CD8-positive, alpha-beta memory T cell (primary cell): ENCODE measurements around the gene CYREN. TPM values are rescaled to one million over a fixed set of nuclear protein-coding genes. Genes with fewer than 3 reads are reported as not detected.

Experiments used
- CTCF ChIA-PET: fragments of 350-600 bp; sonication (Branson Sonifier 250); formaldehyde crosslinking; loops from one replicate; lab custom pipeline; 2021; ENCODE audit warnings: antibody characterized with exemption; lab: Charles Lee
- POLR2A ChIA-PET: fragments of 350-600 bp; sonication (Branson Sonifier 250); formaldehyde crosslinking; loops from one replicate; lab custom pipeline; 2021; ENCODE audit warnings: antibody characterized with exemption; lab: Charles Lee
- DNase-seq, 5 donors: peaks; one replicate each; pipeline versions ENCODE4 v3.0.0 to v3.0.0-alpha.2; 2020 to 2022; ENCODE audit warnings: mixed read lengths in 1 of 5
- H3K27ac ChIP-seq: one replicate; pipeline ENCODE4 v1.7.0; 2013; ENCODE audit warnings: low read depth, mild to moderate bottlenecking, low read length, moderate library complexity
- H3K27me3 ChIP-seq: 2 replicates; pipeline ENCODE4 v1.7.0; 2013; ENCODE audit warnings: low read length, mild to moderate bottlenecking; ENCODE audit not compliant: insufficient read depth, poor library complexity, severe bottlenecking
- H3K36me3 ChIP-seq: 2 replicates; pipeline ENCODE4 v1.7.0; 2013; ENCODE audit warnings: mild to moderate bottlenecking, low read length, moderate library complexity; ENCODE audit not compliant: insufficient read depth
- H3K4me1 ChIP-seq: 2 replicates; pipeline ENCODE4 v1.7.0; 2013; ENCODE audit warnings: mild to moderate bottlenecking, low read length, moderate library complexity; ENCODE audit not compliant: insufficient read depth
- H3K4me3 ChIP-seq: 2 replicates; pipeline ENCODE4 v1.7.0; 2013; ENCODE audit warnings: mild to moderate bottlenecking, low read length
- H3K9me3 ChIP-seq: 2 replicates; pipeline ENCODE4 v1.7.0; 2013; ENCODE audit warnings: mild to moderate bottlenecking, low read length
- H3K27ac Mint-ChIP-seq, 8 donors: one replicate each; pipeline ENCODE4 v1.8.0; 2020 to 2021; ENCODE audit warnings: mixed read lengths in 8 of 8, mild to moderate bottlenecking in 6 of 8, inconsistent platforms in 3 of 8, moderate library complexity in 3 of 8
- H3K27me3 Mint-ChIP-seq, 2 donors: one replicate each; pipeline ENCODE4 v1.8.0; 2020 to 2021; ENCODE audit warnings: mixed read lengths in 2 of 2, mild to moderate bottlenecking in 1 of 2, moderate library complexity in 1 of 2
- H3K36me3 Mint-ChIP-seq, 3 donors: one replicate each; pipeline ENCODE4 v1.8.0; 2020 to 2021; ENCODE audit warnings: mixed read lengths in 3 of 3, inconsistent platforms in 1 of 3, mild to moderate bottlenecking in 1 of 3
- H3K4me1 Mint-ChIP-seq, 3 donors: one replicate each; pipeline ENCODE4 v1.8.0; 2020 to 2021; ENCODE audit warnings: mixed read lengths in 3 of 3, inconsistent platforms in 1 of 3, mild to moderate bottlenecking in 1 of 3
- H3K4me3 Mint-ChIP-seq, 7 donors: one replicate each; pipeline ENCODE4 v1.8.0; 2020 to 2021; ENCODE audit warnings: mixed read lengths in 7 of 7, mild to moderate bottlenecking in 6 of 7, moderate library complexity in 4 of 7, inconsistent platforms in 2 of 7
- H3K9me3 Mint-ChIP-seq, 5 donors: one replicate each; pipeline ENCODE4 v1.8.0; 2020 to 2022; ENCODE audit warnings: mixed read lengths in 5 of 5, mild to moderate bottlenecking in 3 of 5, moderate library complexity in 2 of 5, inconsistent platforms in 1 of 5
- polyA plus RNA-seq: library from polyadenylated mRNA; unstranded; fragments of 300-500 nt; fragmentation: Illumina TruSeq; gene quantifications from one replicate; pipeline ENCODE4 v1.2.3, GENCODE V29; 2021
- total RNA-seq, 2 experiments: library from RNA; stranded (reverse); gene quantifications; one replicate each; pipeline ENCODE4 v1.2.3, GENCODE V29; 2021

The CYREN gene
- total and polyA plus RNA-seq, 3 experiments from 2014 or later = 45.4 to 79.9 (median 77.2) TPM

GRCh38 chr7:135160858-135161653, 9.5 kb downstream of the CYREN start:
- Mint-ChIP-seq H3K4me1 (peaks cover 60 to 92% (median 79%) of the 10 kb centered on the region in 3 donors), H3K9me3 (peaks cover 10 to 12% (median 11%) of the 10 kb centered on the region in 5 donors), H3K27me3 (no peaks in the 10 kb centered on the region), H3K36me3 (peaks cover 21 to 72% (median 22%) of the 10 kb centered on the region in 3 donors), H3K4me3 (peak overlapping the region in 2 of 7 donors; percentile 3 to 10), H3K27ac (peak overlapping the region in 7 of 8 donors; percentile 36 to 92 (median 77))
- ChIA-PET POLR2A (interaction anchor here (1.0 to 1.9 kb wide), 2 partner anchors 8 to 13 kb away, joined by 3 to 7 read pairs; partner anchors contain the start of gene TMEM140), CTCF (interaction anchor here (2.3 to 3.3 kb wide), 2 partner anchors 9 to 174 kb away, joined by 8 to 28 read pairs; partner anchors contain the start of genes AGBL3 and CYREN)
- H3K36me3 ChIP-seq = peaks cover 30% of the 10 kb centered on the region
- DNase-seq = no peak
- H3K4me1 ChIP-seq = peaks cover 42% of the 10 kb centered on the region
- no peak overlapping the region for H3K4me3 ChIP-seq
- H3K27ac ChIP-seq = peak overlapping the region; percentile 74
- no peaks in the 10 kb centered on the region for H3K27me3 ChIP-seq
- peaks cover 9% of the 10 kb centered on the region for H3K9me3 ChIP-seq

DNA sequence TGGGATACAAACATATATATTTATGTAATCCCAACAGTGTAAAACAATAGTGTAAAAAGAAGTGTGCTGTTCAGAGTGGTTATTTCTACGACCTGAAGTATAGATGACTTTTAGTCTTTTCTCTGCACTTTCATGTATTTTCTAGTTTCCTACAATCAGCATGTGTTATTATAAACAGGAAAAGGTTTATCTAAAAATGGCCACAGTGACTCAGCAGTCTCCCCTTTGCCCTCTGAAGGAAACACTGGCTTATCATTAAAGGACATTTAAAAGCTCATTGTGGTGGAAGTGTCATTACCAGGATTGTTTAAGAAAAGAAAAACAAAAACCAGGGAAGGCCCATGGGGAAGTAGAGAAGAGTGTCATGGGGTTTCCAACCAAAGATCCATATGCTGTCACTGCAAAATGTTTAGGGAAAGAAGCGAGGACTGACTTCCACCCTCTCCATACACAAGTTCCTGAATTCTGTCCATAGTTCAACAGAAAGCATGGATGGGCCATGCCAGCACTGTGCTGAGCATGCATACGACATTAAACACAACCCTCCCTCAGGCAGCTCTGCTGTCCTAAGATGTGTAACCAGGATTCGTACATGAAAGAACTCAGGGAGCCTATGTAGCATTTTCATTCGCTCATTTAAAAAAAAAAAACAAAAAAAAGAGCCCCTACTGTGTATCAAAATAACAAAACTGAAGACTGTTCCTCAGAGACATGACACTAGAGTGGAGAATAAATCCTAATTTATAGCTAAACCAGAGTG, 10.2 kb downstream of the CYREN start:
- H3K4me3 Mint-ChIP-seq = peak overlapping the region in 5 of 7 donors; percentile 13 to 59 (median 42)
- ChIA-PET POLR2A (interaction anchor here (1.0 to 1.9 kb wide), 3 partner anchors 9 to 12 kb away, joined by 3 to 7 read pairs (median 4); partner anchors contain the start of genes CYREN and TMEM140), CTCF (interaction anchor here (2.3 to 3.3 kb wide), 2 partner anchors 10 to 174 kb away, joined by 8 to 28 read pairs; partner anchors contain the start of genes AGBL3 and CYREN)
- peaks cover 14 to 20% (median 19%) of the 10 kb centered on the region in 5 donors for H3K9me3 Mint-ChIP-seq
- peaks cover 16% of the 10 kb centered on the region for H3K9me3 ChIP-seq
- H3K27ac ChIP-seq = peak overlapping the region; percentile 74
- H3K36me3 ChIP-seq = peaks cover 22% of the 10 kb centered on the region
- peaks cover 24 to 71% (median 29%) of the 10 kb centered on the region in 3 donors for H3K36me3 Mint-ChIP-seq
- H3K27ac Mint-ChIP-seq = peak overlapping the region; percentile 13 to 92 (median 76)
- peaks cover 42% of the 10 kb centered on the region for H3K4me1 ChIP-seq
- H3K27me3 ChIP-seq = no peaks in the 10 kb centered on the region
- DNase-seq = no peak
- H3K27me3 Mint-ChIP-seq = no peaks in the 10 kb centered on the region
- H3K4me3 ChIP-seq = no peak overlapping the region
- H3K4me1 Mint-ChIP-seq = peaks cover 57 to 88% (median 79%) of the 10 kb centered on the region in 3 donors

GRCh38 chr7:135159359-135160085, 11.0 kb downstream of the CYREN start:
- H3K4me1 Mint-ChIP-seq = peaks cover 58 to 90% (median 86%) of the 10 kb centered on the region in 3 donors
- H3K9me3 ChIP-seq = peaks cover 20% of the 10 kb centered on the region
- peaks cover 27 to 69% (median 37%) of the 10 kb centered on the region in 3 donors for H3K36me3 Mint-ChIP-seq
- peak overlapping the region in 2 of 7 donors; percentile 13 to 32 for H3K4me3 Mint-ChIP-seq
- no peak overlapping the region for H3K4me3 ChIP-seq
- peak overlapping the region in 7 of 8 donors; percentile 10 to 86 (median 80) for H3K27ac Mint-ChIP-seq
- peak overlapping the region; percentile 74 for H3K27ac ChIP-seq
- ChIA-PET POLR2A (interaction anchor here (1.4 to 1.9 kb wide), 2 partner anchors 9 to 11 kb away, joined by 4 to 7 read pairs; partner anchors contain the start of gene CYREN), CTCF (interaction anchor here (2.3 to 3.3 kb wide), 3 partner anchors 11 to 173 kb away, joined by 8 to 28 read pairs (median 9); partner anchors contain the start of genes AGBL3 and CYREN)
- no peak for DNase-seq
- no peaks in the 10 kb centered on the region for H3K27me3 ChIP-seq
- no peaks in the 10 kb centered on the region for H3K27me3 Mint-ChIP-seq
- H3K36me3 ChIP-seq = peaks cover 20% of the 10 kb centered on the region
- peaks cover 20 to 27% (median 26%) of the 10 kb centered on the region in 5 donors for H3K9me3 Mint-ChIP-seq
- peaks cover 42% of the 10 kb centered on the region for H3K4me1 ChIP-seq

GRCh38 chr7:135158874-135159273, 11.6 kb downstream of the CYREN start:
- Histone ChIP-seq H3K4me3 (no peak overlapping the region), H3K9me3 (peaks cover 20% of the 10 kb centered on the region), H3K27ac (no peak overlapping the region), H3K4me1 (peaks cover 42% of the 10 kb centered on the region), H3K27me3 (no peaks in the 10 kb centered on the region), H3K36me3 (peaks cover 21% of the 10 kb centered on the region)
- Mint-ChIP-seq H3K4me1 (peaks cover 59 to 90% (median 87%) of the 10 kb centered on the region in 3 donors), H3K36me3 (peaks cover 33 to 69% (median 43%) of the 10 kb centered on the region in 3 donors), H3K27ac (peak overlapping the region; percentile 21 to 86 (median 78)), H3K27me3 (no peaks in the 10 kb centered on the region), H3K4me3 (peak overlapping the region in 1 of 7 donors; percentile 29), H3K9me3 (peaks cover 21 to 34% (median 31%) of the 10 kb centered on the region in 5 donors)
- no peak for DNase-seq
- CTCF ChIA-PET = interaction anchor here (1.9 to 2.4 kb wide), 2 partner anchors 11 to 173 kb away, joined by 9 to 15 read pairs; partner anchors contain the start of genes AGBL3 and CYREN
- POLR2A ChIA-PET = interaction anchor here (1.4 to 2.4 kb wide), 2 partner anchors 11 to 12 kb away, joined by 4 to 11 read pairs; partner anchors contain the start of genes CYREN and TMEM140

GRCh38 chr7:135158141-135158655, 12.3 kb downstream of the CYREN start:
- Mint-ChIP-seq H3K4me1 (peaks cover 62 to 93% (median 89%) of the 10 kb centered on the region in 3 donors), H3K4me3 (peak overlapping the region in 1 of 7 donors; percentile 28), H3K9me3 (peaks cover 25 to 38% (median 35%) of the 10 kb centered on the region in 5 donors), H3K27ac (peak overlapping the region in 6 of 8 donors; percentile 14 to 76 (median 56)), H3K27me3 (no peaks in the 10 kb centered on the region), H3K36me3 (peaks cover 37 to 73% (median 50%) of the 10 kb centered on the region in 3 donors)
- ChIA-PET CTCF (interaction anchor here (1.2 to 2.4 kb wide), 3 partner anchors 10 to 172 kb away, joined by 4 to 15 read pairs (median 9); partner anchors contain the start of genes AGBL3, CYREN and TMEM140), POLR2A (interaction anchor here (2.4 kb wide), 1 partner anchor 10 kb away, joined by 11 read pairs; the partner anchor contains the start of gene TMEM140)
- Histone ChIP-seq H3K27me3 (no peaks in the 10 kb centered on the region), H3K27ac (no peak overlapping the region), H3K4me1 (peaks cover 42% of the 10 kb centered on the region), H3K9me3 (peaks cover 20% of the 10 kb centered on the region), H3K36me3 (peaks cover 20% of the 10 kb centered on the region), H3K4me3 (no peak overlapping the region)
- DNase-seq = no peak

- H3K36me3 Mint-ChIP-seq = peaks cover 42 to 74% (median 57%) of the 10 kb centered on the region in 3 donors
- peaks cover 67 to 93% (median 87%) of the 10 kb centered on the region in 3 donors for H3K4me1 Mint-ChIP-seq
- H3K27me3 Mint-ChIP-seq = no peaks in the 10 kb centered on the region
- peaks cover 20% of the 10 kb centered on the region for H3K9me3 ChIP-seq
- no peaks in the 10 kb centered on the region for H3K27me3 ChIP-seq
- ChIA-PET CTCF (interaction anchor here (1.2 kb wide), 1 partner anchor 14 kb away, joined by 3 read pairs; no protein-coding TSS in a partner anchor), POLR2A (no interaction called here)
- H3K4me3 ChIP-seq = no peak overlapping the region
- H3K27ac Mint-ChIP-seq = peak overlapping the region in 1 of 8 donors; percentile 70
- H3K27ac ChIP-seq = no peak overlapping the region
- peaks cover 46% of the 10 kb centered on the region for H3K4me1 ChIP-seq
- H3K36me3 ChIP-seq = peaks cover 15% of the 10 kb centered on the region
- DNase-seq = no peak
- peaks cover 29 to 43% (median 39%) of the 10 kb centered on the region in 5 donors for H3K9me3 Mint-ChIP-seq
- peak overlapping the region in 2 of 7 donors; percentile 18 to 40 for H3K4me3 Mint-ChIP-seq
Observed at GRCh38 chr7:135156290-135156689, 14.2 kb downstream of the CYREN start.
